ENCODE data around the gene PTP4A1. TPM values are rescaled to one million over a fixed set of nuclear protein-coding genes. Genes with fewer than 3 reads are reported as not detected.

Gene PTP4A1
- total RNA-seq, 1 experiment from 2014 or later: 71.0 TPM

GRCh38 chr6:63576985-63577712, 4.9 kb downstream of the PTP4A1 start:
- Histone ChIP-seq H3K9me3 (ENCODE audit: control insufficient read depth, insufficient read depth, low read depth, low read length) (no peaks in the 10 kb centered on the region), H3K36me3 (ENCODE audit: control insufficient read depth, insufficient read depth, low read length) (peaks cover 53% of the 10 kb centered on the region), H3K4me1 (ENCODE audit: control insufficient read depth, insufficient read depth, low read length) (peaks cover 11% of the 10 kb centered on the region; the same call in 1 of the 2 replicates), H3K27ac (ENCODE audit: low read length) (no peak overlapping the region), H3K4me3 (ENCODE audit: low read depth in 2 of 2, low read length in 2 of 2) (no peak overlapping the region), H3K27me3 (ENCODE audit: control insufficient read depth, insufficient read depth, low read length) (no peaks in the 10 kb centered on the region)
- no peak for ATAC-seq
- no peak for DNase-seq (ENCODE audit: low read depth, low spot score)
- ChIA-PET POLR2A (no interaction called here), CTCF (interaction anchor here (0.6 kb wide), 1 partner anchor 11 kb away, joined by 3 read pairs; no protein-coding TSS in a partner anchor)
- TF ChIP-seq POLR2AphosphoS5 (IDR thresholded peaks at IDR 0.05; ENCODE audit: low read depth, low read length): no peak
- TF ChIP-seq CTCF (IDR thresholded peaks at IDR 0.05): no peak
- no peak for TF ChIP-seq SIN3A (IDR thresholded peaks at IDR 0.05; ENCODE audit: borderline replicate concordance, insufficient read depth, low read depth, low read length)
- TF ChIP-seq REST (IDR thresholded peaks at IDR 0.05; ENCODE audit: insufficient read depth in 1 of 2, low read depth in 2 of 2, low read length in 1 of 2): no peak
- TF ChIP-seq TCF7L2 (IDR thresholded peaks at IDR 0.05; ENCODE audit: low read depth, low read length): no peak
- no TSS peak for BruUV-seq (replicated peaks)
- intact Hi-C loops (cut with micrococcal nuclease; ENCODE audit: unreplicated experiment): no loop called here
- in situ Hi-C loops (cut with HindIII; ENCODE audit: low pct_unique_long_range_greater_than_20kb, low sequenced_read_pairs): no loop called here

- ATAC-seq: no peak
- H3K27ac ChIP-seq (ENCODE audit: low read length): no peak overlapping the region
- TF ChIP-seq POLR2AphosphoS5 (IDR thresholded peaks at IDR 0.05; ENCODE audit: low read depth, low read length) (no peak), TCF7L2 (IDR thresholded peaks at IDR 0.05; ENCODE audit: low read depth, low read length) (no peak), REST (IDR thresholded peaks at IDR 0.05; ENCODE audit: insufficient read depth in 1 of 2, low read depth in 2 of 2, low read length in 1 of 2) (no peak), CTCF (IDR thresholded peaks at IDR 0.05) (no peak)
- in situ Hi-C loops (cut with HindIII; ENCODE audit: low pct_unique_long_range_greater_than_20kb, low sequenced_read_pairs) (no loop called here), intact Hi-C loops (cut with micrococcal nuclease; ENCODE audit: unreplicated experiment) (no loop called here)
- no peaks in the 10 kb centered on the region for H3K9me3 ChIP-seq (ENCODE audit: control insufficient read depth, insufficient read depth, low read depth, low read length)
- ChIA-PET POLR2A (no interaction called here), CTCF (no interaction called here)
- no peaks in the 10 kb centered on the region for H3K27me3 ChIP-seq (ENCODE audit: control insufficient read depth, insufficient read depth, low read length)
- no TSS peak for BruUV-seq (replicated peaks)
- peaks cover 53% of the 10 kb centered on the region for H3K36me3 ChIP-seq (ENCODE audit: control insufficient read depth, insufficient read depth, low read length)
- DNase-seq (ENCODE audit: low read depth, low spot score): no peak
- peaks cover 11% of the 10 kb centered on the region; the same call in 1 of the 2 replicates for H3K4me1 ChIP-seq (ENCODE audit: control insufficient read depth, insufficient read depth, low read length)
- no peak overlapping the region for H3K4me3 ChIP-seq (ENCODE audit: low read depth in 2 of 2, low read length in 2 of 2)
Observed at GRCh38 chr6:63578757-63579156, 6.5 kb downstream of the PTP4A1 start.

All from Panc1 (cell line).